H1 (cell line): ENCODE data around the gene SIM2. TPM values are rescaled to one million over a fixed set of nuclear protein-coding genes. Genes with fewer than 3 reads are reported as not detected.
A peak's percentile ranks its signal among the peaks of the same experiment; 100 is the strongest.

Experiments
- CTCF ChIA-PET: fragments of 300-600 bp; sonication (Branson Sonifier 250); formaldehyde crosslinking; loops from one replicate; lab custom pipeline; 2021; ENCODE audit not compliant: partially characterized antibody; lab: Charles Lee
- POLR2A ChIA-PET: fragments of 300-600 bp; sonication (Branson Sonifier 250); formaldehyde crosslinking; loops from one replicate; lab custom pipeline; 2021; ENCODE audit warnings: inconsistent platforms; ENCODE audit not compliant: partially characterized antibody; lab: Charles Lee
- DNase-seq, 2 experiments: peaks; one replicate each; pipeline versions ENCODE4 v3.0.0 to v3.0.0-alpha.2; 2010 to 2022; ENCODE audit warnings: low spot score in 2 of 2, low read depth in 1 of 2, mixed read lengths in 1 of 2
- FAIRE-seq: peaks from 2 replicates; lab custom pipeline; 2011; peaks lifted over from hg19 to GRCh38; lab: Jason Lieb, UNC
- H2AFZ ChIP-seq: 2 replicates; pipeline ENCODE4 v1.8.1; 2012; ENCODE audit warnings: low read length, inconsistent platforms
- H2AK5ac ChIP-seq: 2 replicates; pipeline ENCODE4 v1.6.1; 2013; ENCODE audit warnings: low read depth, low read length
- H2BK120ac ChIP-seq: replicated peaks from 2 replicates; pipeline ENCODE3; 2013; ENCODE audit warnings: low read depth, low read length, inconsistent platforms
- H2BK12ac ChIP-seq: 2 replicates; pipeline ENCODE4 v1.6.1; 2013; ENCODE audit warnings: low read depth, low read length
- H2BK15ac ChIP-seq: 2 replicates; pipeline ENCODE4 v1.6.1; 2013; ENCODE audit warnings: low read length
- H2BK20ac ChIP-seq: 2 replicates; pipeline ENCODE4 v1.6.1; 2013; ENCODE audit warnings: low read length
- H2BK5ac ChIP-seq: 2 replicates; pipeline ENCODE4 v1.6.1; 2013; ENCODE audit warnings: low read depth, low read length
- H3K14ac ChIP-seq: 2 replicates; pipeline ENCODE4 v1.6.1; 2013; ENCODE audit warnings: inconsistent platforms; ENCODE audit not compliant: insufficient read length
- H3K18ac ChIP-seq: 2 replicates; pipeline ENCODE4 v1.6.1; 2013; ENCODE audit warnings: low read length; ENCODE audit errors: extremely low read depth
- H3K23ac ChIP-seq: 2 replicates; pipeline ENCODE4 v1.6.1; 2013; ENCODE audit warnings: inconsistent platforms; ENCODE audit not compliant: insufficient read length
- H3K23me2 ChIP-seq: 2 replicates; pipeline ENCODE4 v1.6.1; 2013; ENCODE audit warnings: low read depth, low read length
- H3K27ac ChIP-seq: 2 replicates; pipeline ENCODE4 v1.6.1; 2011; ENCODE audit warnings: low read depth, low read length, inconsistent platforms
- H3K27me3 ChIP-seq, 4 experiments: replicated peaks in 1 of 4; 1 replicate in 1 of 4; 2 replicates in 3 of 4; pipeline versions ENCODE4 v1.6.1 to v1.8.1; 2011 to 2013; ENCODE audit warnings: low read length in 3 of 4, mild to moderate bottlenecking in 3 of 4, inconsistent platforms in 2 of 4, mixed read lengths in 2 of 4, moderate library complexity in 1 of 4; ENCODE audit not compliant: control insufficient read depth in 3 of 4, insufficient read depth in 3 of 4; ENCODE audit errors: extremely low read depth in 1 of 4
- H3K36me3 ChIP-seq, 4 experiments: 2 replicates each; pipeline versions ENCODE4 v1.6.1 to v1.8.1; 2011 to 2013; ENCODE audit warnings: mild to moderate bottlenecking in 4 of 4, low read length in 3 of 4, moderate library complexity in 2 of 4, control low read depth in 1 of 4, inconsistent platforms in 1 of 4; ENCODE audit not compliant: insufficient read depth in 4 of 4, control insufficient read depth in 2 of 4
- H3K4ac ChIP-seq: replicated peaks from 2 replicates; pipeline ENCODE3; 2013; ENCODE audit warnings: low read length, low read depth, mixed read lengths, inconsistent platforms; ENCODE audit not compliant: insufficient read length
- H3K4me1 ChIP-seq, 4 experiments: replicated peaks in 1 of 4; 1 replicate in 1 of 4; 2 replicates in 3 of 4; pipeline versions ENCODE4 v1.6.1 to v1.8.1; 2011 to 2013; ENCODE audit warnings: low read length in 3 of 4, inconsistent platforms in 2 of 4, mixed read lengths in 1 of 4; ENCODE audit not compliant: insufficient read depth in 4 of 4, control insufficient read depth in 3 of 4
- H3K4me2 ChIP-seq, 2 experiments: 2 replicates each; pipeline versions ENCODE4 v1.6.1 to v1.8.1; 2011 to 2013; ENCODE audit warnings: low read depth in 2 of 2, low read length in 2 of 2, control low read depth in 1 of 2, inconsistent platforms in 1 of 2, mild to moderate bottlenecking in 1 of 2; ENCODE audit not compliant: insufficient read depth in 1 of 2
- H3K4me3 ChIP-seq, 4 experiments: fragments of 200-600, 300-600 bp in 1 of 4; sonication (generic), shearing (Covaris generic), sonication (Bioruptor Twin) in 1 of 4; 2 replicates each; pipeline versions ENCODE4 v1.5.1 to v1.8.1; 2011 to 2016; ENCODE audit warnings: low read length in 4 of 4, low read depth in 3 of 4, control low read depth in 2 of 4, inconsistent platforms in 2 of 4, mild to moderate bottlenecking in 2 of 4, mixed read lengths in 1 of 4, moderate library complexity in 1 of 4; ENCODE audit not compliant: insufficient read depth in 2 of 4; ENCODE audit errors: extremely low read depth in 1 of 4
- H3K56ac ChIP-seq: replicated peaks from 2 replicates; pipeline ENCODE3; 2013; ENCODE audit warnings: low read depth, mild to moderate bottlenecking, mixed read lengths, low read length, inconsistent platforms; ENCODE audit not compliant: insufficient read length
- H3K79me1 ChIP-seq: 2 replicates; pipeline ENCODE4 v1.6.1; 2013; ENCODE audit warnings: low read depth, low read length, control low read depth
- H3K79me2 ChIP-seq, 2 experiments: 2 replicates each; pipeline versions ENCODE4 v1.6.1 to v1.8.1; 2012 to 2013; ENCODE audit warnings: low read length in 2 of 2, mild to moderate bottlenecking in 2 of 2, inconsistent platforms in 1 of 2; ENCODE audit not compliant: insufficient read depth in 2 of 2, control insufficient read depth in 1 of 2
- H3K9ac ChIP-seq, 4 experiments: replicated peaks in 1 of 4; 1 replicate in 1 of 4; 2 replicates in 3 of 4; pipeline versions ENCODE4 v1.6.1 to v1.8.1; 2011 to 2013; ENCODE audit warnings: low read depth in 3 of 4, low read length in 3 of 4, control low read depth in 2 of 4, mild to moderate bottlenecking in 2 of 4, moderate library complexity in 2 of 4, inconsistent platforms in 1 of 4; ENCODE audit errors: extremely low read depth in 1 of 4
- H3K9me3 ChIP-seq, 2 experiments: 2 replicates each; pipeline versions ENCODE4 v1.6.1 to v1.8.1; 2012 to 2013; ENCODE audit warnings: mild to moderate bottlenecking in 2 of 2, moderate library complexity in 2 of 2, control low read depth in 1 of 2, inconsistent platforms in 1 of 2, low read depth in 1 of 2, low read length in 1 of 2, mixed read lengths in 1 of 2; ENCODE audit not compliant: insufficient read depth in 2 of 2
- H4K20me1 ChIP-seq, 2 experiments: replicated peaks in 1 of 2; 2 replicates each; pipeline versions ENCODE3 to v1.8.1; 2011 to 2013; ENCODE audit warnings: inconsistent platforms in 2 of 2, low read length in 2 of 2, mild to moderate bottlenecking in 1 of 2; ENCODE audit not compliant: insufficient read depth in 2 of 2, control insufficient read depth in 1 of 2
- H4K5ac ChIP-seq: 2 replicates; pipeline ENCODE4 v1.6.1; 2013; ENCODE audit warnings: low read length, low read depth, mixed read lengths, inconsistent platforms; ENCODE audit not compliant: insufficient read length
- H4K8ac ChIP-seq: 2 replicates; pipeline ENCODE4 v1.8.0; 2013; ENCODE audit warnings: mild to moderate bottlenecking, moderate library complexity, low read length, inconsistent platforms; ENCODE audit not compliant: insufficient read depth; ENCODE audit errors: extremely low read depth
- H4K91ac ChIP-seq: replicated peaks from 2 replicates; pipeline ENCODE3; 2013; ENCODE audit warnings: low read length, mixed read lengths, inconsistent platforms; ENCODE audit not compliant: insufficient read length
- ASH2L ChIP-seq: fragments of 200-600, 300-600 bp; sonication (generic); IDR thresholded peaks from one replicate; pipeline ENCODE4 v1.7.1; 2017; ENCODE audit warnings: low read length
- ATF3 ChIP-seq: IDR thresholded peaks from 2 replicates; pipeline ENCODE4 v1.6.1; 2011; ENCODE audit warnings: low read depth, mild to moderate bottlenecking, low read length; ENCODE audit not compliant: insufficient read depth
- CBX5 ChIP-seq: fragments of 300-800, 300-1000 bp; sonication (generic); IDR thresholded peaks from 2 replicates; pipeline ENCODE4 v1.7.1; 2016; ENCODE audit warnings: antibody characterized with exemption, low read length, low read depth
- CHD2 ChIP-seq: IDR thresholded peaks from 2 replicates; pipeline ENCODE4 v1.6.1; 2012; ENCODE audit warnings: low read length, improper control_type of control experiment
- CTBP2 ChIP-seq: IDR thresholded peaks from 2 replicates; pipeline ENCODE4 v1.7.0; 2011; ENCODE audit warnings: borderline replicate concordance, mild to moderate bottlenecking, moderate library complexity, mixed read lengths, low read length; ENCODE audit not compliant: insufficient read depth, insufficient read length
- KDM4A ChIP-seq: IDR thresholded peaks from one replicate; pipeline ENCODE4 v1.7.1; 2012; ENCODE audit warnings: low read depth, mild to moderate bottlenecking, moderate library complexity, low read length, inconsistent platforms; ENCODE audit not compliant: severe bottlenecking
- KDM5A ChIP-seq: fragments of 200-600 bp; IDR thresholded peaks from 2 replicates; pipeline ENCODE4 v1.7.1; 2012; ENCODE audit warnings: mild to moderate bottlenecking, low read length, inconsistent platforms, mixed read lengths
- POLR2A ChIP-seq, 2 experiments: IDR thresholded peaks; 1 replicate in 1 of 2; 2 replicates in 1 of 2; pipeline ENCODE4 v1.6.1; 2011; ENCODE audit warnings: low read depth in 2 of 2, low read length in 2 of 2, mild to moderate bottlenecking in 2 of 2; ENCODE audit errors: control extremely low read depth in 1 of 2
- RFX5 ChIP-seq: IDR thresholded peaks from 2 replicates; pipeline ENCODE4 v1.6.1; 2011; ENCODE audit warnings: low read depth, low read length, improper control_type of control experiment, borderline replicate concordance
- SIN3A ChIP-seq, 2 experiments: IDR thresholded peaks in 1 of 2; conservative IDR thresholded peaks in 1 of 2; 2 replicates each; pipeline ENCODE4 v1.6.1; 2011 to 2012; ENCODE audit warnings: low read length in 2 of 2, improper control_type of control experiment in 1 of 2, low read depth in 1 of 2, mild to moderate bottlenecking in 1 of 2
- TAF1 ChIP-seq: IDR thresholded peaks from 2 replicates; pipeline ENCODE4 v1.6.1; 2011; ENCODE audit warnings: mild to moderate bottlenecking, low read depth, low read length
- WGBS, 2 experiments: shearing (Covaris generic) in 1 of 2; methylation state at CpG; one replicate each; pipeline versions ENCODE4 v1.1.6 to v1.1.7; 2013 to 2015; ENCODE audit warnings: low lambda C conversion rate in 2 of 2, mixed read lengths in 2 of 2, inconsistent platforms in 1 of 2, low coverage in 1 of 2, missing lambda C conversion rate in 1 of 2; ENCODE audit not compliant: insufficient replicate concordance in 2 of 2, insufficient coverage in 1 of 2, insufficient read length in 1 of 2; ENCODE audit errors: extremely low coverage in 1 of 2, missing lambda C conversion rate in 1 of 2; 5-methylcytosine and 5-hydroxymethylcytosine counted together
- polyA plus RNA-seq, 7 experiments: library from polyadenylated mRNA; depleted of rRNA in 3 of 7; stranded (reverse) in 5 of 7; unstranded in 2 of 7; fragments of >200 nt in 5 of 7; fragments of 200-250 nt in 2 of 7; gene quantifications; 1 replicate in 5 of 7; 2 replicates in 1 of 7; 4 replicates in 1 of 7; pipeline versions ENCODE4 v1.2.1 to v1.2.3, GENCODE V29; 2011 to 2013; ENCODE audit warnings: missing spikeins in 2 of 7, mixed read lengths in 2 of 7
- total RNA-seq: library from RNA; stranded (reverse); fragmentation: NEBNext Ultra II Directional; extraction: Animal tissue kit (Norgen Biotek cat#: 25700); gene quantifications from 2 replicates; pipeline ENCODE4 v1.2.1, GENCODE V29; 2021

SIM2 gene
- total and polyA plus RNA-seq, 2 of the 8 experiments (the other 6 are each of a cell fraction or from before 2014, with no cell fraction given), result 0.05 to 0.26 TPM

GRCh38 chr21:36749935-36750575 is 51.1 kb downstream of the SIM2 start:
- Histone ChIP-seq H3K36me3 (no peaks in the 10 kb centered on the region), H2BK5ac (peak overlapping the region; percentile 99), H4K20me1 (no peaks in the 10 kb centered on the region), H2AFZ (peak overlapping the region; percentile 7; the same call in 1 of the 2 replicates), H3K23me2 (peaks cover 8% of the 10 kb centered on the region), H3K14ac (no peak overlapping the region), H3K9ac (peak overlapping the region in 3 of 4 experiments; percentile 15 to 58 (median 55); a peak in 5 of 7 replicates), H3K4me2 (peak overlapping the region; percentile 62 to 67), H3K9me3 (no peaks in the 10 kb centered on the region), H3K4me3 (peak overlapping the region in 3 of 4 experiments; percentile 2 to 41 (median 15); a peak in 2 of 8 replicates), H3K27ac (peak overlapping the region; percentile 93), H3K4ac (no peak overlapping the region), H4K5ac (no peak overlapping the region), H2BK120ac (no peak overlapping the region), H2BK12ac (peak overlapping the region; percentile 99), H2BK20ac (peak overlapping the region; percentile 80), H3K56ac (no peak overlapping the region), H3K79me1 (no peaks in the 10 kb centered on the region), H3K27me3 (peaks cover 0 to 15% (median 7%) of the 10 kb centered on the region in 4 experiments; a peak in 5 of 7 replicates), H3K79me2 (no peaks in the 10 kb centered on the region), H3K18ac (peak overlapping the region; percentile 89), H4K91ac (no peak overlapping the region), H3K4me1 (peaks cover 17 to 27% (median 19%) of the 10 kb centered on the region in 4 experiments), H4K8ac (no peak overlapping the region), H3K23ac (no peak overlapping the region), H2BK15ac (no peak overlapping the region), H2AK5ac (peak overlapping the region; percentile 95; the same call in 1 of the 2 replicates)
- peak; percentile 66 to 84 for DNase-seq
- POLR2A ChIA-PET, result interaction anchor here (0.7 to 2.5 kb wide), 9 partner anchors 8 to 168 kb away, joined by 3 to 9 read pairs (median 4); no protein-coding TSS in a partner anchor
- 6% methylated on average over 14 of the region's 14 CpGs; no CpG with 5 or more reads in 1 of the 2 experiments for WGBS, 2 experiments
- peak; percentile 97 for FAIRE-seq
- CTCF ChIA-PET, result interaction anchor here (0.6 to 2.5 kb wide), 12 partner anchors 19 to 197 kb away, joined by 3 to 8 read pairs (median 3); no protein-coding TSS in a partner anchor
- TF ChIP-seq RFX5 (no peak), KDM4A (no peak), ASH2L (peak; percentile 93), CBX5 (no peak), CHD2 (peak; percentile 18; the same call in 1 of the 2 replicates), POLR2A (IDR thresholded peaks at IDR 0.05; ENCODE audit: control extremely low read depth in 1 of 2, low read depth in 2 of 2, low read length in 2 of 2) (peak; percentile 61 to 72), SIN3A (conservative IDR thresholded peaks at IDR 0.05 in 1 of 2, IDR thresholded peaks at IDR 0.05 in 1 of 2; ENCODE audit: low read depth in 1 of 2, low read length in 2 of 2) (0 out of 4 replicates have a peak, but pooled peaks of 1 of the 2 experiments have one; percentile 50), ATF3 (no peak), KDM5A (no peak), CTBP2 (no peak), TAF1 (peak; percentile 64; the same call in 1 of the 2 replicates)
